Thymus (tissue), 11 donors: ENCODE results near the gene EMX1. TPM values are rescaled to one million over a fixed set of nuclear protein-coding genes. Genes with fewer than 3 reads are reported as not detected.

Experiments
- DNase-seq, 9 donors: peaks; one replicate each; pipeline ENCODE4 v3.0.0-alpha.2; 2013; ENCODE audit warnings: low spot score in 9 of 9, low read depth in 6 of 9, missing footprints in 1 of 9
- H3K27ac ChIP-seq, 2 donors: one replicate each; pipeline ENCODE4 v1.5.1; 2013; ENCODE audit warnings: control low read depth in 1 of 2, low read depth in 1 of 2, low read length in 1 of 2, mild to moderate bottlenecking in 1 of 2, moderate library complexity in 1 of 2
- H3K27me3 ChIP-seq, 2 donors: one replicate each; pipeline ENCODE4 v1.5.1; 2013; ENCODE audit warnings: low read length in 1 of 2; ENCODE audit not compliant: control insufficient read depth in 2 of 2, insufficient read depth in 1 of 2
- H3K36me3 ChIP-seq, 2 donors: one replicate each; pipeline ENCODE4 v1.5.1; 2013; ENCODE audit warnings: low read length in 1 of 2, mild to moderate bottlenecking in 1 of 2, moderate library complexity in 1 of 2; ENCODE audit not compliant: control insufficient read depth in 2 of 2, insufficient read depth in 2 of 2
- H3K4me1 ChIP-seq, 2 donors: one replicate each; pipeline ENCODE4 v1.5.1; 2013; ENCODE audit warnings: low read length in 2 of 2; ENCODE audit not compliant: control insufficient read depth in 2 of 2, insufficient read depth in 2 of 2
- H3K4me3 ChIP-seq, 2 donors: one replicate each; pipeline ENCODE4 v1.5.1; 2013; ENCODE audit warnings: low read length in 2 of 2, control low read depth in 1 of 2, mild to moderate bottlenecking in 1 of 2
- H3K9me3 ChIP-seq, 2 donors: one replicate each; pipeline ENCODE4 v1.5.1; 2013; ENCODE audit warnings: low read length in 1 of 2, mild to moderate bottlenecking in 1 of 2; ENCODE audit not compliant: control insufficient read depth in 2 of 2, insufficient read depth in 1 of 2
- WGBS: extraction: QIAGEN DNeasy Blood & Tissue Kit; methylation state at CpG from one replicate; pipeline ENCODE4 v1.1.7; 2013; 5-methylcytosine and 5-hydroxymethylcytosine counted together
- polyA plus RNA-seq: library from polyadenylated mRNA; stranded (reverse); fragments of 200-250 nt; gene quantifications from one replicate; pipeline ENCODE4 v1.2.3, GENCODE V29; 2013
- total RNA-seq: library from RNA; stranded (reverse); fragments of 120-200 nt; gene quantifications from one replicate; pipeline ENCODE4 v1.2.4, GENCODE V29; 2013
- donor health status: healthy.

EMX1 gene
- total and polyA plus RNA-seq, 2 donors = 0.38 to 0.82 TPM

DNA sequence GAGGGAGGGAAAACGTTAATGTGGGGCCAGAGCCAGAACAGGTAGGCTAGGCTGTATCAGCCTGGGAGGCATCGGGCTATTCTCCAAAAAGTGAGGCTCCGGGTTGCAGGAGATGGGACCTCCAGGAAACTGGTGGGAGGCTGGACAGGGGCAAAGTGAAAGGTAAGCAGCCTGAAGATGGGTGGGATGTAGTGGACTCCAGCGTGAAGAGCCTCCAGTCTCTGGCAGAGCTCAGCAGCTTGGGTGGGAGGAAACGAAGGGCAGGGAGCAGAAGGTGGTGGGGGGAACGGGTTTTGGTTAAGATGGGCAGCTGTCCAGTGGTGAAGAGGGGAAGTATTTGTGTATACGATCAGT, 3.1 kb upstream of the EMX1 start:
- Histone ChIP-seq H3K27me3 (peaks cover 66 to 97% of the 10 kb centered on the region in 2 donors), H3K36me3 (no peaks in the 10 kb centered on the region), H3K4me3 (no peak overlapping the region), H3K27ac (no peak overlapping the region), H3K9me3 (peaks cover 1 to 9% of the 10 kb centered on the region in 2 donors), H3K4me1 (peaks cover 4 to 25% of the 10 kb centered on the region in 2 donors)
- WGBS = 10% methylated on average over 7 of the region's 7 CpGs
- DNase-seq = no peak

GRCh38 chr2:72914589-72915319, 2.6 kb upstream of the EMX1 start:
- Histone ChIP-seq H3K4me1 (peaks cover 4 to 25% of the 10 kb centered on the region in 2 donors), H3K27me3 (peaks cover 72 to 97% of the 10 kb centered on the region in 2 donors), H3K27ac (no peak overlapping the region), H3K36me3 (no peaks in the 10 kb centered on the region), H3K9me3 (peaks cover 1 to 9% of the 10 kb centered on the region in 2 donors), H3K4me3 (no peak overlapping the region)
- 6% methylated on average over 17 of the region's 17 CpGs for WGBS
- DNase-seq = no peak

DNA sequence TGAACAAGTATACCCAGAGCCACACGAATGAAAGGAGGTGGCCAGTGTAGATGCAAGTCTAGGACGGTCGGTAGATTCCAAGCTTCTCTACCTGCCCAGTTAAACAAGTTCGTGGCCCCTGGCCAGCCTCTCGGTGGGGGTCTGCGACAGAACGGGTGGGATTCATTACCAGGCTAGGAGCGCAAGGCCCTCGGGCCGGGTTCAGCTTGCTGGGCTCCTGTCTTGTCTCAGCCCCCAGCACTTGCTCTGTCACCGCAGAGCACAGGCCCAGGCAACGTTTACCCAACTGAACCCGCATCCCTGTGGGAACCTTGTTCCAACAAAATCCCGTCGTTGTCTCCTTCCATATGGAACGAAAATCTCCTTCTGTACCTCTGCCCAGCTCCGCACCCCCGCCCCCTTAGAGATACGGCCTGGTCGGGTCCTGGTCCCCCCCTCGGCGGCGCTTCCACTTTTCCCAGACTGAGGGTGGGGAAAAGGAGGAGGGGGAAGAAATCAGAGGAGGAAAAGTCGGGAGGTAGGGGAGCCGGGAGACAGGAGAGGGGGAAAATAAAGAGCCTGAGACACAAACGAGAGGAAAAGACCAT, 1.9 kb upstream of the EMX1 start:
- H3K27me3 ChIP-seq = peaks cover 76 to 99% of the 10 kb centered on the region in 2 donors
- WGBS = 8% methylated on average over 26 of the region's 26 CpGs
- no peak overlapping the region for H3K27ac ChIP-seq
- no peaks in the 10 kb centered on the region for H3K36me3 ChIP-seq
- H3K9me3 ChIP-seq = peaks cover 1 to 9% of the 10 kb centered on the region in 2 donors
- H3K4me3 ChIP-seq = no peak overlapping the region
- peaks cover 4 to 29% of the 10 kb centered on the region in 2 donors for H3K4me1 ChIP-seq
- DNase-seq = no peak

- peak in 5 of 9 donors; percentile 50 to 75 (median 57) for DNase-seq
- H3K4me1 ChIP-seq = peaks cover 4 to 33% of the 10 kb centered on the region in 2 donors
- H3K27ac ChIP-seq = no peak overlapping the region
- no peaks in the 10 kb centered on the region for H3K36me3 ChIP-seq
- WGBS = 3% methylated on average over 86 of the region's 86 CpGs
- H3K4me3 ChIP-seq = peak overlapping the region; percentile 19 to 44
- H3K27me3 ChIP-seq = peaks cover 82 to 99% of the 10 kb centered on the region in 2 donors
- peaks cover 1 to 9% of the 10 kb centered on the region in 2 donors for H3K9me3 ChIP-seq
These were observed 1.2 kb upstream of the EMX1 start for GRCh38 chr2:72915907-72916742.

DNA sequence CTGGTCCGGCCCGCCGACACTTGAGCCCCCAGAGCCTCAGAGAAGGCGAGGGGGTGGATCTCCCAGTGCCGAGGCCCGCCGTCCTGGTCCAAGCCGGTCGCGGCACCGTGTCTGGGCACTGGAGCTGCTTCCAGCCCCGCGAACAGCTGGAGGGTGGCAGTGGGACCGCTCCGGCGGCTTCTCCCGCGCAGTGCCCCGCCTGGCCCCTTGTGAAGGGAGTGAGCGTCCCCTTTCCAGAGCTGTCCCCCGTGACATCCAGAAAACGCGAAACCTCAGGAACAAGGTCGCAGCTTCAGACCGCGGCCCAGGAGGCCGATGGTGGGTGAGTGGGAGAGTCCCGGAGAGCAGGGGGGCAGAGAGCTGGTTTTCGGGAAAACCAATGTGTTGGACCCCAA, 579 bp upstream of the EMX1 start:
- Histone ChIP-seq H3K36me3 (no peaks in the 10 kb centered on the region), H3K27me3 (peaks cover 86 to 99% of the 10 kb centered on the region in 2 donors), H3K27ac (no peak overlapping the region), H3K9me3 (peaks cover 1 to 9% of the 10 kb centered on the region in 2 donors), H3K4me3 (peak overlapping the region; percentile 19 to 44), H3K4me1 (peaks cover 4 to 33% of the 10 kb centered on the region in 2 donors)
- no peak for DNase-seq
- WGBS = 3% methylated on average over 29 of the region's 29 CpGs

DNA sequence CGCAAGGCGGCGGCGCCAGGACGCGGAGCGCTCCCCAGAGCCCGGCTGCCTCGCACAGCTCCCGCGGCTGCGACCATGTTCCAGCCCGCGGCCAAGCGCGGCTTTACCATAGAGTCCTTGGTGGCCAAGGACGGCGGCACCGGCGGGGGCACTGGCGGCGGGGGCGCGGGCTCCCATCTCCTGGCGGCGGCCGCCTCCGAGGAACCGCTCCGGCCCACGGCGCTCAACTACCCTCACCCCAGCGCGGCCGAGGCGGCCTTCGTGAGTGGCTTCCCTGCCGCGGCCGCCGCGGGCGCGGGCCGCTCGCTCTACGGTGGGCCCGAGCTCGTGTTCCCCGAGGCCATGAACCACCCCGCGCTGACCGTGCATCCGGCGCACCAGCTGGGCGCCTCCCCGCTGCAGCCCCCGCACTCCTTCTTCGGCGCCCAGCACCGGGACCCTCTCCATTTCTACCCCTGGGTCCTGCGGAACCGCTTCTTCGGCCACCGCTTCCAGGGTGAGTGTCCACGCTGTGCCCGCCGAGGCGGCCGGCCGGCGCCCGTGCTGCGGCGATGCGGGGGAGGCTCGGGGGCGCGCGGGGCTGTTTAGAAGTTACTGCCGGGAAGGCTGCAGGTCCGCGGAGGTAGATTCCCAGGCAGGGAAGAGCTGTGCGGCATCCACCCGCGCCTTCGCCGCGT, 696 bp downstream of the EMX1 start:
- H3K27me3 ChIP-seq = peaks cover 92 to 99% of the 10 kb centered on the region in 2 donors
- DNase-seq = no peak
- peaks cover 1 to 9% of the 10 kb centered on the region in 2 donors for H3K9me3 ChIP-seq
- no peaks in the 10 kb centered on the region for H3K36me3 ChIP-seq
- 1% methylated on average over 89 of the region's 89 CpGs for WGBS
- peak overlapping the region in 1 of 2 donors; percentile 44 for H3K4me3 ChIP-seq
- H3K4me1 ChIP-seq = peaks cover 4 to 33% of the 10 kb centered on the region in 2 donors
- no peak overlapping the region for H3K27ac ChIP-seq

DNA sequence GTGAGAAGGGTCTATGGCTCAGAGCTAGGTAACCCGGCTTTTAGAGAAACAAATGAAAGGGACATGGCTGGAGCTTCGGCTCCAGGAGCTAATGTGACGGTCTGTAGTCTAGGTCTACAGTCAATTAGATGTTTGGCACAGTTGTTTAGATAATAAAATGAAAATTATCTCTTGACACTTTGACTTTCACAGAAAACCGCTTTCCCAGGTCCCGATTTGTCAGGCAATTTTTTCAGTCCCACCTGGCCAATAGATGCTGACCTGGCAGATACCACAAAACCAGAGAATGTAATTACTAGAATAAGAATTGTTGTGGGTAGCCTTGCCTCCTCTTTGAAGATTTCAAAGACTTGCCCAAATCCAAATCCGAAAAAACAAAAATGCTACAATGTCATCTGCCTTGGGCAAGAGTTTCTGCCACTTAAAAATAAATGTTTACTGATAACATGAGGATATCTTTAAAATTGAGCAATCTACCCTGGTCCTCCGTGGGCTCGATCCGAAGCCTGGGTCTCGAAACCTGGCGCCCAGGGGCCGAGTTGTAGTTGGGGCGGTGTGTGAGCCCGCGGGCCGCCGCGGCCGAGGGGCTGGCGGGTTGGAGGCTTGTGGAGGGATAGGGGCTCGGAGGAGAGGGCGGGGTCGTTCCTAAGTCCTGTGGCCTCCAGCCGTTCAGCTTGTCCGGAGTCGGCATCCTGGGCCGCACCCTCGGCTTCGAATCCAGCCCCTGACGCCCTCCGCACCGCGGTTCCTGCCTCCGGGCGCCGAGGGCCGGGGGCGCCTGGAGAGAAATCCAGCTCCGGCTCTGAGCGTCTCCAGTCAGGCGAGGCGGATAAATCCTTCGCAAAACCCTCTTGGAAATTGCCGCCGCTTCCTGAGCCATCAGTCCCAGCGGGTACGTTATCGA, 2.3 kb downstream of the EMX1 start:
- no peak overlapping the region for H3K27ac ChIP-seq
- 10% methylated on average over 48 of the region's 48 CpGs for WGBS
- H3K4me3 ChIP-seq = no peak overlapping the region
- no peaks in the 10 kb centered on the region for H3K36me3 ChIP-seq
- DNase-seq = no peak
- peaks cover 1 to 13% of the 10 kb centered on the region in 2 donors for H3K9me3 ChIP-seq
- peaks cover 4 to 37% of the 10 kb centered on the region in 2 donors for H3K4me1 ChIP-seq
- H3K27me3 ChIP-seq = peaks cover 96 to 99% of the 10 kb centered on the region in 2 donors
